ENCODE data around the gene GABRR1.
A peak's percentile ranks its signal among the peaks of the same experiment; 100 is the strongest.
"Not testable (repeated sequence)": the region's sequence is repeated elsewhere in the genome, so short reads cannot be mapped to it uniquely, and the experiment has no call there.

The GABRR1 gene

GRCh38 chr6:89148016-89148750, 69.0 kb downstream of the GABRR1 start:
- DNase-seq = peak in 1 of 2 donors; percentile 42

- DNase-seq = peak; percentile 16 to 28
Measured at GRCh38 chr6:89146718-89147700, 70.1 kb downstream of the GABRR1 start.

- DNase-seq = peak; percentile 30 to 52
Measured at GRCh38 chr6:89145956-89146717, 71.0 kb downstream of the GABRR1 start, which contains the start of gene PM20D2. TSS of gene PM20D2 (plus strand) at chr6:89146055. CDS start at chr6:89146145, 90 bp downstream.

GRCh38 chr6:89145091-89145955, 71.8 kb downstream of the GABRR1 start:
- peak; percentile 30 to 39 for DNase-seq

GRCh38 chr6:89144354-89144906, 72.7 kb downstream of the GABRR1 start:
- DNase-seq = no peak

- no peak for DNase-seq
Measured at GRCh38 chr6:89140347-89141156, 76.6 kb downstream of the GABRR1 start.

GRCh38 chr6:89139509-89140346, 77.4 kb downstream of the GABRR1 start:
- no peak for DNase-seq

GRCh38 chr6:89138173-89138572, 79.0 kb downstream of the GABRR1 start:
- no peak for DNase-seq

GRCh38 chr6:89134723-89135122, 82.4 kb downstream of the GABRR1 start:
- DNase-seq = no peak

- no peak for DNase-seq
Measured at GRCh38 chr6:89133981-89134380, 83.2 kb downstream of the GABRR1 start.

GRCh38 chr6:89132057-89132456, 85.1 kb downstream of the GABRR1 start:
- DNase-seq = peak; percentile 60 to 70

- DNase-seq = no peak
Measured at GRCh38 chr6:89131599-89131998, 85.6 kb downstream of the GABRR1 start.

- not testable (repeated sequence) for DNase-seq
Measured at GRCh38 chr6:89128256-89128671, 88.9 kb downstream of the GABRR1 start.
